ENCODE results near the gene TMCC2.

DNA sequence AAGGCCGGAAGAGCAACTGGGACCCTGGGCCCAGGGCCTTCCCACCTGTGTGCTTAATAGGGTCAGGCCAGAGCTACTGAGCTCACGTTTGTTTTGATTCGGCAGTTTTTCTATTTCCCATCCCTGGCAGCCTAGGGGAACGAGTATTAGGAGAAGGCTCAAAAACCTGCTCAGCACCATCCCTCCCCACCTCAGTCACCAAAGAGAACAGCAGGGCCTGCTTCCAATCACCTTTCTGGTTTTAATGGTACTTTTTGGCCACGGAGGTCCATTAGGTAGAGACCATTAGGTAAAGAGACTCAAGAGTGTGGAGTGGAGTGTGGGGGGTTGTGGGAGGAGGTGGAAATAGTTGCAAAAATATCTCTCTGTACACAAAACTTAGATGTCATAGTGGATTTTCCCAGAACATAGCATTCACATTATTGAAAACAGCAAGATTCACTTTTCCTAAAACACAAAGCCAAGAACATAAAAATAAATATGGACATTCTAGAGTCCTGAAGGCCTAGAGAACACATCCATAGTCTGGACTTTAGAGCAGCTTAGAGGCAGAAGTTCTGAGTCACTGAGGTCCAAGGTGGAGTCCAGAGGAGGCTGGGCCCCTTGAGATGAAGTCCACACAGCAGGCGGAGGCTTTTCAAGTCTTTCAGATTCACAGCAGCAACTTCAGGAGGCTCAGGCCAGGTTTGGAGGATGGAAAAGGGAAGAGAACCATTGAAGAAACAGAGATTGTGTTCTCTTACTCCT, 74.3 kb downstream of the TMCC2 start:
- TF ChIP-seq CTCF (conservative IDR thresholded peaks at IDR 0.05; ENCODE audit: low read depth, low read length) (no peak), EZH2 (IDR thresholded peaks at IDR 0.05; ENCODE audit: borderline replicate concordance, low read depth, low read length, poor library complexity, severe bottlenecking) (no peak)

All from A673 (cell line).